ENCODE data around the gene USF2. TPM values are rescaled to one million over a fixed set of nuclear protein-coding genes. Genes with fewer than 3 reads are reported as not detected.

The USF2 gene
- total RNA-seq, 1 experiment from 2014 or later = 123 TPM

GRCh38 chr19:35279985-35280821 is 11.4 kb downstream of the USF2 start:
- Mint-ChIP-seq H3K4me3 (no peak overlapping the region), H3K9me3 (no peaks in the 10 kb centered on the region), H3K27me3 (ENCODE audit: low read depth) (peaks cover 20% of the 10 kb centered on the region), H3K4me1 (peaks cover 8 to 16% of the 10 kb centered on the region in 2 experiments), H3K36me3 (ENCODE audit: insufficient read depth in 1 of 3, low read depth in 3 of 3) (peaks cover 6 to 34% (median 30%) of the 10 kb centered on the region in 3 experiments; a peak in 6 of 7 replicates), H3K27ac (peak overlapping the region in 2 of 3 experiments; percentile 23 to 88; a peak in 2 of 7 replicates)
- no peak overlapping the region for H3K56ac ChIP-seq (ENCODE audit: insufficient read length, low read depth, low read length)
- H3K27me3 ChIP-seq (ENCODE audit: insufficient read depth, low read length) = no peaks in the 10 kb centered on the region
- H4K8ac ChIP-seq (replicated peaks; ENCODE audit: insufficient read length, low read depth, low read length) = no peak overlapping the region
- TF ChIP-seq, protein P1, sequence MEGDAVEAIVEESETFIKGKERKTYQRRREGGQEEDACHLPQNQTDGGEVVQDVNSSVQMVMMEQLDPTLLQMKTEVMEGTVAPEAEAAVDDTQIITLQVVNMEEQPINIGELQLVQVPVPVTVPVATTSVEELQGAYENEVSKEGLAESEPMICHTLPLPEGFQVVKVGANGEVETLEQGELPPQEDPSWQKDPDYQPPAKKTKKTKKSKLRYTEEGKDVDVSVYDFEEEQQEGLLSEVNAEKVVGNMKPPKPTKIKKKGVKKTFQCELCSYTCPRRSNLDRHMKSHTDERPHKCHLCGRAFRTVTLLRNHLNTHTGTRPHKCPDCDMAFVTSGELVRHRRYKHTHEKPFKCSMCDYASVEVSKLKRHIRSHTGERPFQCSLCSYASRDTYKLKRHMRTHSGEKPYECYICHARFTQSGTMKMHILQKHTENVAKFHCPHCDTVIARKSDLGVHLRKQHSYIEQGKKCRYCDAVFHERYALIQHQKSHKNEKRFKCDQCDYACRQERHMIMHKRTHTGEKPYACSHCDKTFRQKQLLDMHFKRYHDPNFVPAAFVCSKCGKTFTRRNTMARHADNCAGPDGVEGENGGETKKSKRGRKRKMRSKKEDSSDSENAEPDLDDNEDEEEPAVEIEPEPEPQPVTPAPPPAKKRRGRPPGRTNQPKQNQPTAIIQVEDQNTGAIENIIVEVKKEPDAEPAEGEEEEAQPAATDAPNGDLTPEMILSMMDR (conservative IDR thresholded peaks at IDR 0.05) = no peak
- no peak overlapping the region for H4K91ac ChIP-seq (ENCODE audit: insufficient read length, low read depth, low read length)
- no CpG with 5 or more reads among the region's 12 CpGs for WGBS (ENCODE audit: extremely low coverage, insufficient read length, low lambda C conversion rate)
- no peak overlapping the region for H3K18ac ChIP-seq (ENCODE audit: insufficient read length, low read depth, low read length)
- no peak overlapping the region for H3K4me2 ChIP-seq (ENCODE audit: insufficient read depth, insufficient read length, low read length)
- no peak for DNase-seq
- H3K4ac ChIP-seq (ENCODE audit: low read depth, low read length) = no peak overlapping the region
- no peak overlapping the region for H3K9ac ChIP-seq (ENCODE audit: extremely low read depth, insufficient read length, low read length)
- H4K5ac ChIP-seq (ENCODE audit: insufficient read length, low read depth, low read length) = no peak overlapping the region
- H2BK12ac ChIP-seq (ENCODE audit: insufficient read length, low read depth, low read length) = no peak overlapping the region
- no peaks in the 10 kb centered on the region for H3K9me3 ChIP-seq (ENCODE audit: control insufficient read depth, low read depth, low read length)
- no peak overlapping the region for H2BK20ac ChIP-seq (ENCODE audit: low read depth, low read length, poor library complexity, severe bottlenecking)
- H2BK120ac ChIP-seq (ENCODE audit: low read depth, low read length, poor library complexity, severe bottlenecking) = no peak overlapping the region
- no peak overlapping the region for H3T11ph ChIP-seq (ENCODE audit: low read length)
- H3K4me1 ChIP-seq (ENCODE audit: insufficient read depth, low read length) = no peaks in the 10 kb centered on the region; the same call in 1 of the 2 replicates
- H2AFZ ChIP-seq (ENCODE audit: low read length) = no peak overlapping the region
- no peak overlapping the region for H2BK5ac ChIP-seq (ENCODE audit: insufficient read length, low read length)
- no peaks in the 10 kb centered on the region for H3K79me1 ChIP-seq (ENCODE audit: insufficient read depth, low read depth, low read length, poor library complexity, severe bottlenecking)
- no peak overlapping the region for H3K27ac ChIP-seq (ENCODE audit: insufficient read length, low read depth, low read length)
- no peak overlapping the region for H3K23ac ChIP-seq (ENCODE audit: insufficient read length, low read depth, low read length)
- H2AK5ac ChIP-seq (ENCODE audit: insufficient read length, low read length) = no peak overlapping the region
- peaks cover 6% of the 10 kb centered on the region for H3K23me2 ChIP-seq (ENCODE audit: insufficient read length, low read depth, low read length, poor library complexity, severe bottlenecking)
- H3K14ac ChIP-seq (ENCODE audit: insufficient read depth, low read length) = no peak overlapping the region
- no peak overlapping the region for H2BK15ac ChIP-seq (ENCODE audit: low read depth, low read length)
- H4K20me1 ChIP-seq (ENCODE audit: control insufficient read depth, insufficient read depth, insufficient read length) = no peaks in the 10 kb centered on the region
- H3K79me2 ChIP-seq (ENCODE audit: insufficient read depth, low read length) = no peaks in the 10 kb centered on the region
